GM18873 (cell line): ENCODE measurements around the gene BCL11A.
A peak's percentile ranks its signal among the peaks of the same experiment; 100 is the strongest.

Experiments
- ATAC-seq: cut with Tn5 transposase; IDR thresholded peaks from one replicate; pipeline ENCODE4 v1.9.1; 2021; ENCODE audit warnings: mild to moderate bottlenecking, moderate library complexity, moderate number of reproducible peaks; ENCODE audit not compliant: unreplicated experiment, low FRiP score

Gene BCL11A

GRCh38 chr2:60560734-60561644 is 7.5 kb upstream of the BCL11A start:
- no peak for ATAC-seq

GRCh38 chr2:60559880-60560279 is 6.4 kb upstream of the BCL11A start:
- no peak for ATAC-seq

- ATAC-seq, result no peak
Measured at GRCh38 chr2:60558536-60558935, 5.1 kb upstream of the BCL11A start.

GRCh38 chr2:60557486-60557864 is 4.0 kb upstream of the BCL11A start:
- ATAC-seq, result no peak

GRCh38 chr2:60556576-60557485 is 3.4 kb upstream of the BCL11A start:
- no peak for ATAC-seq

- ATAC-seq, result no peak
Measured at GRCh38 chr2:60556175-60556574, 2.7 kb upstream of the BCL11A start.

GRCh38 chr2:60555783-60556139 is 2.3 kb upstream of the BCL11A start:
- ATAC-seq, result peak; percentile 27

GRCh38 chr2:60555066-60555782 is 1.8 kb upstream of the BCL11A start:
- peak; percentile 38 for ATAC-seq

- ATAC-seq, result no peak
Measured at GRCh38 chr2:60554646-60555065, 1.2 kb upstream of the BCL11A start.

- ATAC-seq, result no peak
Measured at GRCh38 chr2:60554074-60554645, 706 bp upstream of the BCL11A start.

- ATAC-seq, result no peak
Measured at GRCh38 chr2:60552851-60553494, 481 bp downstream of the BCL11A start.

- ATAC-seq, result no peak
Measured at GRCh38 chr2:60552078-60552850, 1.2 kb downstream of the BCL11A start.

GRCh38 chr2:60551240-60552077 is 2.0 kb downstream of the BCL11A start:
- ATAC-seq, result no peak

- ATAC-seq, result no peak
Measured at GRCh38 chr2:60550984-60551239, 2.5 kb downstream of the BCL11A start.

GRCh38 chr2:60550178-60550983 is 3.1 kb downstream of the BCL11A start:
- peak; percentile 53 for ATAC-seq

- peak; percentile 2 for ATAC-seq
Measured at GRCh38 chr2:60549928-60550177, 3.6 kb downstream of the BCL11A start.

- ATAC-seq, result no peak
Measured at GRCh38 chr2:60549238-60549927, 4.1 kb downstream of the BCL11A start.
